ENCODE measurements around the gene OR6J1.
A peak's percentile ranks its signal among the peaks of the same experiment; 100 is the strongest.
"Not testable (repeated sequence)": the region's sequence is repeated elsewhere in the genome, so short reads cannot be mapped to it uniquely, and the experiment has no call there.

The OR6J1 gene

DNA sequence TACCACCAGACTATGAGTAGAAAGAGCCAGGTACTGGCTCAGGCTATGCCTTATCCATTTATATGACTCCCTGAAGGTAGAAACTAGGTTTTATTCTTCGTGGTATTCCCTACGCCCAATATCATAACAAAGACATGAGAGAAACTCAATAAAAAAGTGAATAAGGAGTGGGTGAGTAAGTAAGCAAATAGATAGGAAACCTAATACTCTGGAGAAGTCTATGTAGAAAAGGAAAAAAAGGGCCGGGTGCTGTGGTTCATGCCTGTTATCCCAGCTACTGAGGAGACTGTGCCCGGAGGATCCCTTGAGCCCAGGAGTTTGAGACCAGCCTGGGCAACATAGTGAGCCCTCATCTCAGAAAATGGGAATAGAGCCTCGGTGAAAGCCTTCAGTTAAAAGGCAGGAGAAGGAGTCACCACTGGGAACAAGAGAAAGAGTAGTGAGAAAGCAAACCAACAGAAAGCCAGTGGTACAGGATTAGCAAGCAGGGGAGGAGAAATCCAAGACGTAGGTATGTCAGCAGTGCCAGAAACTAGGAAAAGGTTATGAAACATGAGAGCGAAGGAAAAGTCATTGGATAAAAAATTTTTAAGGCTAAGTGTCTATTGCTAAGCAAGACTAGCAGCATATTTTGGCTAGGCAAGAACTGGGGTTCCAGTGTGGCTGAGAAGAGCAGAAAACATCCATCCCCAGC, 6.0 kb upstream of the OR6J1 start:
- DNase-seq, result no peak

DNA sequence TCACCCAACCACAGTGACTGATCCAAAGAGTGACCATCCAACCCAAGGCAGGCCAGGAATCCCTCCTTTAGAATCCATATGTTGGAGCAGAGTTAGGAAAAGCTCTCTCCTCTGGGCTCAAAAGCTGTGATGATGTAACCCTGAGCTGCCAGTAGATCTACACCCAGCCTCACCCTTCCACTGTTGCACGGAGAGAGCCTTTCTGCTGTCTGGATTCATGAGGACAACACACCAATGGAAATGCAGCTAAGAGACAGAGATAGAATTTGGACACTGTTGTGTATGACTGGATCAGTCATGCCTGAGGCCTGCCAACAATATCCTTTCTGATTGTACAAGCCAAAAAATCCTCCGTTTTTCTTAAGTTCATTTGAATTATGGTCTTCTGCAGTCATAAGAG, 4.4 kb upstream of the OR6J1 start:
- no peak for DNase-seq

- DNase-seq, result no peak
Observed at GRCh38 chr14:22646570-22647254, 2.6 kb upstream of the OR6J1 start.

DNA sequence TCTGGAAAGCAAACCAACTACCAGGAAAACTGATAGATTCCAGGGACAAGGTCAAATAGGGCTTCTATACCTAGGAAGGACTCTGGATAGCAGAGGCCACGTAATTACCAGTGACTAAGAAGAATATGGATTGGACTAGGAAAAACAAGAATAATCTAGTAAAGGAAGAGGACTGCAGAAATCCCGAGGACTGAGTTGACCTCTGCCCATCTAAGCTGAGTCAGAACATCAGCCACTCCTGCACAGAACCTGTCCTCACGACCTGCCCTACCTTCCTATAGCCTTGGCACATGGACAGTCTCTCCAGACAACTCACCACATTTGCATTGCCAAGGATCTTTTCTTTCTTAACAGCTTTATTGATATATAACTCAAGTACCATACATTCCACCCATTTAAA, 2.3 kb downstream of the OR6J1 start:
- DNase-seq, result no peak

- no peak for DNase-seq
Observed at GRCh38 chr14:22640192-22640591, 4.0 kb downstream of the OR6J1 start.

DNA sequence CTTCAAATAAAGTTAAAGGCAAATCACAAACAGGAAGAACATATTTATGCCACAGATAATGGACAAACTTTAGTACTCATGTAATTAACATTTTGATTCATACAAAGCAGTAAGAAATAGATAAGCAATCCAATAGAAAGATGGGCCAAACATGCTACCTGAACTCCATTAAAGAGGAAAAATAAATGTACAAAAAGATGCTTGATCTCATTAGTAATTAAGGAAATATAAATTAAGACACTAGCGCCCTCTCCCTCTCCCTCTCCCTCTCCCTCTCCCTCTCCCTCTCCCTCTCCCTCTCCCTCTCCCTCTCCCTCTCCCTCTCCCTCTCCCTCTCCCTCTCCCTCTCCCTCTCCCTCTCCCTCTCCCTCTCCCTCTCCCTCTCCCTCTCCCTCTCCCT, 8.2 kb downstream of the OR6J1 start:
- DNase-seq, result not testable (repeated sequence)

DNA sequence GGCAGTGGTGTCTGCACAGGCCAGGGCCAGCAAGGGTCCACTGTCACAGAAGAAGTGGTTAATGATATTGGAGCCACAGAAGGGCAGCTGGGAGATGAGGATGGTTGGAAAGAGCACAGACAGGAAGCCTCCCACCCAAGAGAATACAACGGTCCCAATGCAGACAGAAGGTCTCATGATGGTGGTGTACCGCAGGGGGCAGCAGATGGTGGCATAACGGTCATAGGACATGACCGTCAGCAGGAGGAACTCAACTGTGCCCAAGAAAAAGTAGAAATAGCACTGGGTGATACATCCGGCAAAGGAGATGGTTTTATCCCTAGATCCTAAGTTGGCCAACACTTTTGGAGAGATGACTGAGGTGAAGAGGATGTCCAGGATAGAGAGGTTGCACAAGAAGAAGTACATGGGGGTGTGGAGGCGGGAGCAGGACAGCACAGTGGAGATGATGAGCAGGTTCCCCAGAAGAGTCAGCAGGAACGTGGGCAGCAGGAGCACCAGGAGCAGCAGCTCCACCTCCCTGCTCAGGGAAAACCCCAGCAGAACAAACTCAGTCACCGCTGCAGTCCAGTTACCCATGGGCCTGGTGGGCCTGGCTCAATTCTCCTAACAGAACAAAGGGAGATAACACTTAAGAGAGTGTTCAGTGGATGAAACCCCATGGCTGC, 9.8 kb downstream of the OR6J1 start:
- no peak for DNase-seq

DNA sequence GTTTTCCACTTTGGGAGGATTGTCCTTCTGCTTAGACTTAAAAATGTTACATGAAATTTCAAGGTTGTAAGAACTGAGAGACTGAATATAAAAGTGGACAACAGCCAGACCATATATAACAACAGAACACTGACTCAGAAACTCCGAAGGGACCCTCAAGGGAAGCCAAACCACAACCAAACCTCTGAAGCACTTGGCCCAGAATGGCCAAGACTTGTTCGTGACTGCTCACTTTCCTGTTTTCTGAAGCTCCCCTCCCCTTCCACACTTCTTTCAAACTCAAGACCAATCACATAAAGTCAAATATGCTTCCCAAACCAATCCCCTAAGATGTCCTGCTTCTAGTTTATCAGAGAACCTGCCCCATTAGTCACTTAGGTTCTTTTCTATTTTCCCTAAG, 13.7 kb downstream of the OR6J1 start:
- DNase-seq, result no peak

DNA sequence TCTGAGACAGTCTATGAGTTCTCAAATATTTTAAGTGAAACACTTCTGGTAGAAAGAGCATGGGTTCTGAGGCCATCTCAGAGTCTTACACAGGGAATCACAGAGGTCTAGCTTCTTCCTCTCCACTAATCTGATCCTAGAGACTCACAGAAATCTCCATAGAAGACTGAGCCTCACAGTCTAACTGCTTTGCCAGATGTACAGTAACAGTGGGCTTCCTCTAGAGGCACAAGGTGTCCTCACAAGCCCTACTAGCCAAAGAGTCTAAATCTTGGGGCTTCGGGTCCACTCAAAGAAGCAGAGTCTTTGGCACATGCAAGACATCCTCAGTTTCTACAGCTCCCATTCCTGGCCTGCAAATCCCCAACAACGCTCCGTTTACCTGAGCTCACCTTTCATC, 14.1 kb downstream of the OR6J1 start:
- DNase-seq, result no peak

GRCh38 chr14:22629361-22629760, 14.8 kb downstream of the OR6J1 start:
- no peak for DNase-seq

GRCh38 chr14:22627506-22628263, 16.5 kb downstream of the OR6J1 start:
- DNase-seq, result no peak

- no peak for DNase-seq
Observed at GRCh38 chr14:22626590-22626989, 17.6 kb downstream of the OR6J1 start.

DNA sequence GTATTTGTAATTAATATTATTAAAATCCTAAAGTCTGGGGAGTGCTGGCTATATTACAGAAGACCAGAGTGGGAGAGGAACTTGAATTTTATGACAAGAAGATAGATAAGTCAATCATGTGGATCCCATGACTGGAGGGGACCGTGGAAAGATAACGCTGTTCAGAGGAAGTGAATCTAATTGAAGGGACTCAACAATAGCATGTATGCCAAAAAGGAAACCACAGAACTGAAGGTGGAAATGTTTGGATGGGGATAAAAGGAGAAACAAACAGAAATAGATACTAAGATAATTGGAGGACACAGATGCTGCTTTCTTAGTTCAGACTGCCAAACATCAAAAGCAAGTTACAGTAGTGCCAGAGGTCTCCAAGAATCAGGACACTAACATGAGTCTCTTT, 21.1 kb downstream of the OR6J1 start:
- no peak for DNase-seq

GRCh38 chr14:22622255-22622654, 21.9 kb downstream of the OR6J1 start:
- DNase-seq, result no peak

- not testable (repeated sequence) for DNase-seq
Observed at GRCh38 chr14:22615765-22616164, 28.4 kb downstream of the OR6J1 start.

DNA sequence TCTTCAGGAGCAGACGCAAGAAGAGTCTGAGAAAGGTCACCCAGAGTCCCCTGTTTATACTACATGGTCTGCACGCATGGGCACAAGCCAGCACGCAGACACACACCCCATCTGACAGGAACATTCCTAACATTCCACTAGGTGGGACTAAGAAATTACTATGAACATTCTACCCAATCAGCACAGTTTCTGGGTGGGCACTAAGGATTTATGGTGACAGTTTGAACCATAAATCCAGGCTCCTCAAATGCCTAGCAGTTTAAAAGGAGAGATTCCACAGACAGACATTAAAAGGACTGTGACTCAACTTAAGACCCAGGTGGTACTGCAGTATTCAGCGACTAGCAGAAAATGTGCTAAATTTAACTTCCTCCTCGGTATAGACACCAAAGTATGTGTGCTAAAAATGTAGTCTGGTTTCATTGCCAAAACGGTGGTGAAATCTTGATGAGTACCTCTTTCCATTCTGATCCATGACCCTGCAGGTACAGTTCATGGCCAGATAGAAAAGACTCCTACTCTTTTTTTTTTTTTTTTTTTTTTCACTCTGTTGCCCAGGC, 29.8 kb downstream of the OR6J1 start:
- peak; percentile 85 for DNase-seq

DNA sequence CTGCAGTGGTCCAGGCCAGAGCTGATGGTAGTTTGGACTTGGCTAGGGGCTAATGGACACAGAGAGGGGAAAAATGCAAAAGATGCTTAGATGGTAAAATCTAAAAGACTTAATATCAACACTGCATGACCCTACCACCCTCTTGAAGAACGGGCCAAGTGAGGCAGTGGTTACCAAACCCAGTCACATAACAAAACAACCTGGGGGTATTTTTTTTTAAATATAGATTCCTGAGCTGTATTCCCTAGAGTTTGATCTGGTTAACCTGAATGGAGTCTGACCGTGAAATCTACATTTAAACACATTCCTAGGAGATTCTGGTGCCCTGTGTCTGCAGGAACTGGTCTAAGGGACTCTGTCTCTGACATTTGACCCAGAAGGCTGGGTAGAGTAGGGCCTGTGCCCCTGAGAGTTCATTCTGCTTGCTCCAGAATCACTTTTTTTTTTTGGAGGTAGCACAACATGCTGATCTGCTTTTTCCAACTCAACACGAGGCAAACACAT, 30.4 kb downstream of the OR6J1 start:
- DNase-seq, result no peak

DNA sequence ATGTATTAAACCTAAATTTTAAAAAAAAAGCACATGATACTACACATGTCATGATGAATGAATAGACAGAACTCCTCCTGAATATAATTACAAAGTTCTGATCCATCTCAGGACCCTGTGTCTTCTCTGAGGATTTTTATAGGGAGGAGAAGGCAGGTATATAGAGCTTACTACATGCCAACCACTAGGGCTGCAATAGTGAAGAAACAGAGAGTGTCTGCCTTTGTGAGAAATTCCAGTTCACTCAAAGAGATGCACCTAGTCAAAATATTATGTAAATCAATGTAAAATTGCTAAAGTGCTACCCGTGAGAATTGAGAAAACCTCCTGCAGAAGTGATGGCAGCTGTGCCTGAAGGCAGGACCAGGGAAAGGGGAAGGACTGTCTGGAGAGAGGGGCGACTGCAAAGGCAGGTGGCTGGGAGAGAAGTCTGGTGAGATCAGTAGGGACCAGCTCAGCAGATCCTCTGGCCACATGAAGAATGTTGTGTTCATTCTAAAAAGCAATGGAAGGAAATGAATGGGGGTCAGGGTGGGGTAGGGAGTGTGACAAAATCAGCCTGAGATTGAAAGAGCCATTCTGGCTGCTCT, 31.0 kb downstream of the OR6J1 start:
- no peak for DNase-seq

- DNase-seq, result no peak
Observed at GRCh38 chr14:22610931-22611330, 33.2 kb downstream of the OR6J1 start.

DNA sequence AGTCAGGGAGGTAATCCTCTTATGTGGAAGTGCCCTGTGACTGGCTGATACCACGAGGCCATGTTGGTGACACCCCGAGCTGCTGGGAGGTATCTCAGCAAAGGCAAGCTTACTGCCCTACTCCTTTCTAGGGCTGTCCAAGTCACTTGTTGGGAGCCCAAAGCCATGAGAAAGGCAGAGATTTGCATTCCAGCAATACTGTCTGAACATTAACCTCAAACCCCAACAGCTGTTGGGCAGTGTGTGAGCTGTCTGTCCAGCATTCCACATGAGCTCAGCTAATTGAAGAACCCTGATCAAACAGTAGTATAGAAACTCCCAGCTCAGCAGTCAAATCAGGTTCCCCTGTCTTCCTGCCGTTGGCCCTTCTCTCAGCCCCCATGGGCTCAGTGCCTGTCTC, 36.9 kb downstream of the OR6J1 start:
- DNase-seq, result no peak

DNA sequence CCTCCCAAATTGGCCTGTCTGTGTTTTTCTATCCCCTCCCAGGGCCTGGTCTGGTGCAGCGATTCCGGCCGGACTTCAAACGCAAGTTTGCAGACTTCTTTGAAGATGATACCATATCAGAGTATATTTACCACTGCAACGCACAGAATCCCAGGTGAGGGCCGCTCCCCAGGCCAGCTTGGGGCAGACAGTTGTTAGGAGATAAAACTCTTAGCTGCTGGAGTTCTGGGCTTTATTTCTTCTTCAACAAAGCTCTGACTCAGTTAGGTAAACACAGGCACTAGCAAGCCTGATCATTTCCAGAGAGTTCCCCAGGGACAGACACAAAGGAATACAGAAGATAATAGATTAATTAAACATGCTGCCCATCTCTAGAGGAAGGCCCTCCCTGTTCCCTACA, 37.8 kb downstream of the OR6J1 start:
- no peak for DNase-seq

DNA sequence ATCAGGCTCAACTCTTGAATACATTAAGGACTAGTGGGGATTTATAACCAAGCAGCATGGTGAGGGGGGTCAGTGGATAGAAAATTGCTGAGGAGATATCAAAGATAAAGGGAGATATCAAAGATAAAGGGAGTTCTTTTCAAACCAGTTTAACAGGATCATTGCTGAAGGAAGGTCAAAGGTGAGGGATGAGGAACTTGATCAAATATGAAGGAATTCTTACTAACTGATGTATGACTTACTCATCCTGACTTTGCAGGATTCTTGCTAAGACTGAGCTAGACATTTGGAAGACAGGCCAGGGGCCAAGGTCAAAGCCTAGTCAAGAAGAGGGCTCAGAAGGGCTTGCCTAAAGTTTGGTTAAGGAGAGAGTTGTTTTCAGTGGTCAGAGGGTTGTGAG, 41.3 kb downstream of the OR6J1 start:
- DNase-seq, result no peak

GRCh38 chr14:22601996-22602395, 42.2 kb downstream of the OR6J1 start:
- DNase-seq, result no peak

Data from T1000 (cell line).